Fibroblast of pulmonary artery (primary cell): ENCODE data around the gene TWSG1.

Experiments used
- DNase-seq: peaks from one replicate; pipeline ENCODE4 v3.0.0-alpha.2; 2010; ENCODE audit warnings: low read depth
- H3K4me3 ChIP-seq: replicated peaks from 2 replicates; pipeline ENCODE4 v1.5.1; 2011; ENCODE audit warnings: low read depth, mild to moderate bottlenecking, control low read depth, low read length, moderate library complexity
- TF ChIP-seq, protein P1 (sequence below): IDR thresholded peaks from 2 replicates; pipeline ENCODE4 v1.5.1; 2011; ENCODE audit warnings: mild to moderate bottlenecking, control low read depth, low read length, inconsistent platforms; ENCODE audit errors: missing control alignments

Gene TWSG1

DNA sequence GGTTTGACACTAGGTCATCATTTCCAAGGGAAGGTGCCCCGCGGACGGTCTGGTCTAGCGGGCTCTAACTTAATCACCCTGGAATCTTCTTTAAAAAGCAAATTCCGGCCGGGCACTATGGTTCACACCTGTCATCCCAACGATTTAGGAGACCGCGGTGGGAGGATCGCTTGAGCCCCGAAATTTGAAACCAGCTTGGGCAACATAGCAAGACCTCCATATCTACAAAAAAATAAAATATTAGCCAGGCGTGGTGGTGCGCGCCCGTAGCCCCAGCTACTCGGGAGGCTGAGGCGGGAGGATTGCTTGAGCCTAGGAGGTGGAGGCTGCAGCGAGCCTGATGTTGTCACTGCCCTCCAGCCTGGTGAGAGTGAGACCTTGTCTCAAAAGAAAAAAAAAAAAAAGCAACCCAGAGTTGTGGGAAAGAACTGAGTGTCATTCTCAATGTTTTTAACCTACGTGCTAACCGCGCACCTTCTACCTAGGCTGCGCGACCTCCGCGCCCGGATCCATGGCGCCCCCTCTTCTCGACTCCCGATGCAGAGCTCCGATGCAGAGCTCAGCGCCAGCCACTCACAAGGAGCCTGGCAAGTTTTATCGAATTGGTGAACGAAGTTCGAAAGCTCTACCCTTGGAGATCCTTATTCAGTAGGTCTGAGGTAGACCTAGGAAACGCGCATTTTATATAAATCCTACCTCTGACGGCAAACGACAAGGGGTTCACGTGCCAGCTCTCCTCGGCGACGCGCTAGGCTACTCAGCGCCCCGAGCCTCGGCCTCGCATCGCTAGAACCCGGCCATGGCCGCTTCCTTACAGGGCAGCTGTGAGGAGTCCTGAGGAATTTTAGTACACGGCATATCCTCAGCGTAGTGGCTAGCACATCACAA, 888 bp upstream of the TWSG1 start:
- DNase-seq = no peak
- TF ChIP-seq, protein P1, sequence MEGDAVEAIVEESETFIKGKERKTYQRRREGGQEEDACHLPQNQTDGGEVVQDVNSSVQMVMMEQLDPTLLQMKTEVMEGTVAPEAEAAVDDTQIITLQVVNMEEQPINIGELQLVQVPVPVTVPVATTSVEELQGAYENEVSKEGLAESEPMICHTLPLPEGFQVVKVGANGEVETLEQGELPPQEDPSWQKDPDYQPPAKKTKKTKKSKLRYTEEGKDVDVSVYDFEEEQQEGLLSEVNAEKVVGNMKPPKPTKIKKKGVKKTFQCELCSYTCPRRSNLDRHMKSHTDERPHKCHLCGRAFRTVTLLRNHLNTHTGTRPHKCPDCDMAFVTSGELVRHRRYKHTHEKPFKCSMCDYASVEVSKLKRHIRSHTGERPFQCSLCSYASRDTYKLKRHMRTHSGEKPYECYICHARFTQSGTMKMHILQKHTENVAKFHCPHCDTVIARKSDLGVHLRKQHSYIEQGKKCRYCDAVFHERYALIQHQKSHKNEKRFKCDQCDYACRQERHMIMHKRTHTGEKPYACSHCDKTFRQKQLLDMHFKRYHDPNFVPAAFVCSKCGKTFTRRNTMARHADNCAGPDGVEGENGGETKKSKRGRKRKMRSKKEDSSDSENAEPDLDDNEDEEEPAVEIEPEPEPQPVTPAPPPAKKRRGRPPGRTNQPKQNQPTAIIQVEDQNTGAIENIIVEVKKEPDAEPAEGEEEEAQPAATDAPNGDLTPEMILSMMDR = no peak

DNA sequence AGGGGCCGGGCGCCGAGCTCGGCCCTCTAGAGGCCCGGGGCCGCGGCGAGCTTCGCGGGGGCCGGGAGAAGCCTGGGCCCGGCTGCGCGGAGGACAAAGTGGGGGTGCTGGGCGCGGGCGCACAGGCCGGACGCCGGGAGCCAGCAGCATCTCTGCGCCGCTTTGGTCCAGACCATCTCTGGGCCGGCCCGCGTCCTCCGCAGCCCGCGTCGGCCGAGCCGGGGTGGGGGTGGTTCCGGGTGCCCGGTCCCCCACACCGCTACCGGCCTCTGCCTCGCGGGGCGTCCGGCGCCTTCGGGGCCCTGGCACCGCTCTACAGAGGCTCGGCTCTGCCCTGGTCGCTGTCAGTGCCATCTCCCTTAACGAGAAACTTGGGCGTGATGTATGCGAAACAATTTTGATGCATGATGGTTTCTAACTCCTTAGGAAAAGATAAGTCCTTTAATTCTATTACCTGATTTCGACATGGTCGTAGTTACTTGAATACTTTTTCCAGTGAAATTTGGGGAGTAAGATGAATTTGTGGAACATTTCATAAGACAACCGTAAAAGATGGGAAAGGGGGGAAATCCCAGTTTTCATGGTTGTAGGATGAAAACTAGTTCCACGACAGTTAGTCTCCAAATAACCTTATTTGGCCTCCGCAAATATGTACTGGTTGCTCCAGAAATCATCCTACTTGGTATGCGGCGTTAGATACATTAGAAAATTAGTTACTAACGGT, 562 bp downstream of the TWSG1 start:
- TF ChIP-seq, protein P1 = no peak
- peak overlapping the region; percentile 64 for H3K4me3 ChIP-seq
- DNase-seq = peak; percentile 30

More for the DNA sequence above, 888 bp upstream of the TWSG1 start:
- peak overlapping the region; percentile 71 for H3K4me3 ChIP-seq

- peak overlapping the region; percentile 64 for H3K4me3 ChIP-seq
- TF ChIP-seq, protein P1 = no peak
- no peak for DNase-seq
Measured at GRCh38 chr18:9335697-9336045, 1.1 kb downstream of the TWSG1 start.

- TF ChIP-seq, protein P1 = no peak
- no peak overlapping the region for H3K4me3 ChIP-seq
- no peak for DNase-seq
Measured at GRCh38 chr18:9336827-9337226, 2.3 kb downstream of the TWSG1 start.

DNA sequence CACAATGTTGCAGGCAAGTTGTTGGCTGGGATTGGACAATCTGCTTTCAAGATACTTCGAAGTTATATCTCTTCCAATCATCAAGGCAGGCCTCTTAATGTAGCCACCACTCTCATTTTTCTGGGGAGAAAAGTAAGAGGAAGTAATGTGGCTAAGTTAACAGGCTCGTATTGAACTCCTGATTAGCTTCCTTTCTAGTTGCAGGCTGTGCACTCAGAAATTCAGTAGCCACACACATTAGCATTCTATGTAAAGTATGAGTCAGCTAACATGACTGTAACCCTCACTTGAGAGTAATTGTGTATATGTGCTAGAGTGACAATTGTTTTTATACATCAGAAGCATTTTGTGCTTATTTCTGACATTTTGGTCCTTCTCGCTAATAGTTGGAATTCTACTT, 3.3 kb downstream of the TWSG1 start:
- TF ChIP-seq, protein P1 = no peak
- no peak overlapping the region for H3K4me3 ChIP-seq
- peak; percentile 20 for DNase-seq

DNA sequence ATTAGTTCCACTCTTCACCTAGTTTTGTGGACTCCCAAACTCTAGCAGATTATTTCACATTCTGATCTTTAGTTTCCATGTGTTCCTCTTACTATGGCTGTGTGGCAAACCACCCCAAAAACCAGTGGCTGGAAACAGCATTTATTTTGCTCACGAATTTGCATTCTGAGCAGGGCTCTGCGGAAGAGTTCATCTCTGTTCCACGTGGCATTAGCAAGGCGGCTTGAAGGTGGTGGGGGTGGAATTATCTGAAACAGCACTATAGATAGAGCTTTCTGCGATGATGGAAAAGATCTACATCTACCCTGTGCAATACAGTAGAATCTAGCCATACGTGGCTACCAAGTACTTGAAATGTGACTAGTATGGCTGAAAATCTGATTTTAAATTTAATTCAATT, 5.9 kb downstream of the TWSG1 start:
- no peak for DNase-seq
- TF ChIP-seq, protein P1 = no peak

DNA sequence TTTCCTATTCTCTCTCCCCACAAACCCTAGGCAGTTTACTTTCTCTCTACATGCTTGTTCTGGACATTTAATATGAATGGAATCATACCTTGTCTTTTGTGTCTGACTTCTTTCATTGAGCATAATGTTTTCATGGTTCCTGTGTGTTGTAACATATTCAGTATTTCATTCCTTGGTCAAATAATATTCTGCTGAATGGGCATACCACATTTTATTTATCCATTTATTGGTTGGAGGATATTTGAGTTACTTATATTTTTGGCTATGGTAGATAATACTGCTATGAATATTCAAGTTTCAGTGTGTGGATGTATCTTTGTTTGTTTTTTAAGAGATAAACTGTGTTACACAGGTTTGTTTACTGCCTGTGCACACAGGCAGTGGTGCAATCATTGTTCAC, 9.0 kb downstream of the TWSG1 start:
- no peak for DNase-seq
- TF ChIP-seq, protein P1 = no peak

More for the DNA sequence above, 5.9 kb downstream of the TWSG1 start:
- H3K4me3 ChIP-seq = no peak overlapping the region

More for the DNA sequence above, 9.0 kb downstream of the TWSG1 start:
- H3K4me3 ChIP-seq = no peak overlapping the region
